SK-N-SH (cell line): ENCODE measurements around the gene DTX2. TPM values are rescaled to one million over a fixed set of nuclear protein-coding genes. Genes with fewer than 3 reads are reported as not detected.
"Not testable (repeated sequence)": the region's sequence is repeated elsewhere in the genome, so short reads cannot be mapped to it uniquely, and the experiment has no call there.

Experiments
- CTCF ChIA-PET: fragments of 300-600, 350-600 bp; formaldehyde crosslinking; extraction: SDS; loops from one replicate; lab custom pipeline; 2021; lab: Yijun Ruan, JAX
- POLR2A ChIA-PET: fragments of 350-600 bp; sonication (Branson Sonifier 250); formaldehyde crosslinking; extraction: SDS; loops from one replicate; lab custom pipeline; 2020; ENCODE audit warnings: antibody characterized with exemption, inconsistent platforms; lab: Yijun Ruan, JAX
- DNase-seq: peaks from one replicate; pipeline ENCODE4 v3.0.0; 2012
- H2AFZ ChIP-seq: fragments of 200-600 bp; sonication (generic); 2 replicates; pipeline ENCODE4 v1.8.1; 2016; ENCODE audit warnings: antibody characterized with exemption, mild to moderate bottlenecking, low read depth
- H3F3A ChIP-seq: fragments of 200-600 bp; sonication (generic); replicated peaks from 2 replicates; pipeline ENCODE3; 2016; ENCODE audit warnings: antibody characterized with exemption, mild to moderate bottlenecking; ENCODE audit not compliant: insufficient read depth
- H3K27ac ChIP-seq, 2 experiments: fragments of 200-500 bp in 1 of 2; fragments of 200-600 bp in 1 of 2; sonication (Bioruptor generic) in 1 of 2; sonication (generic), shearing (Covaris generic) in 1 of 2; 2 replicates each; pipeline versions ENCODE4 v1.5.1 to v1.6.1; 2014 to 2016; ENCODE audit warnings: low read depth in 2 of 2, inconsistent platforms in 1 of 2, low read length in 1 of 2, mild to moderate bottlenecking in 1 of 2, mixed read lengths in 1 of 2
- H3K27me3 ChIP-seq: fragments of 200-600 bp; sonication (generic), shearing (Covaris generic); 2 replicates; pipeline ENCODE4 v1.6.1; 2016; ENCODE audit warnings: mixed run types; ENCODE audit not compliant: insufficient read depth
- H3K36me3 ChIP-seq, 2 experiments: fragments of 200-500 bp in 1 of 2; fragments of 200-600 bp in 1 of 2; sonication (Bioruptor generic) in 1 of 2; sonication (generic) in 1 of 2; replicated peaks in 1 of 2; 2 replicates each; pipeline versions ENCODE3 to v1.5.1; 2014 to 2016; ENCODE audit warnings: low read length in 1 of 2, mild to moderate bottlenecking in 1 of 2; ENCODE audit not compliant: insufficient read depth in 2 of 2, control insufficient read depth in 1 of 2
- H3K4me1 ChIP-seq, 2 experiments: fragments of 200-500 bp in 1 of 2; fragments of 200-600 bp in 1 of 2; sonication (Bioruptor generic) in 1 of 2; sonication (generic), shearing (Covaris generic) in 1 of 2; 2 replicates each; pipeline versions ENCODE4 v1.5.1 to v1.6.1; 2014 to 2016; ENCODE audit warnings: low read depth in 1 of 2, low read length in 1 of 2, mixed run types in 1 of 2; ENCODE audit not compliant: insufficient read depth in 2 of 2, control insufficient read depth in 1 of 2
- H3K4me2 ChIP-seq: fragments of 200-600 bp; sonication (generic), shearing (Covaris generic); 2 replicates; pipeline ENCODE4 v1.6.1; 2017; ENCODE audit warnings: mixed run types
- H3K4me3 ChIP-seq, 2 experiments: fragments of 200-500 bp in 1 of 2; fragments of 200-600 bp in 1 of 2; sonication (Bioruptor generic) in 1 of 2; sonication (generic), shearing (Covaris generic) in 1 of 2; 2 replicates each; pipeline versions ENCODE4 v1.5.1 to v1.8.1; 2014 to 2016; ENCODE audit warnings: low read depth in 2 of 2, inconsistent platforms in 1 of 2, low read length in 1 of 2, mild to moderate bottlenecking in 1 of 2, mixed read lengths in 1 of 2, moderate library complexity in 1 of 2
- H3K79me2 ChIP-seq: fragments of 200-600 bp; sonication (generic); 2 replicates; pipeline ENCODE4 v1.8.1; 2017; ENCODE audit warnings: mild to moderate bottlenecking; ENCODE audit not compliant: insufficient read depth
- H3K9ac ChIP-seq: fragments of 200-600 bp; sonication (generic); 2 replicates; pipeline ENCODE4 v1.6.1; 2017; ENCODE audit warnings: mixed run types
- H3K9me2 ChIP-seq: fragments of 200-600 bp; sonication (generic); 2 replicates; pipeline ENCODE4 v1.6.1; 2017; ENCODE audit warnings: mixed run types
- H3K9me3 ChIP-seq: fragments of 200-600 bp; sonication (generic); 2 replicates; pipeline ENCODE4 v1.6.1; 2017; ENCODE audit warnings: mixed run types, mild to moderate bottlenecking, moderate library complexity
- H4K20me1 ChIP-seq: fragments of 200-600 bp; sonication (generic); 2 replicates; pipeline ENCODE4 v1.6.1; 2017; ENCODE audit warnings: mild to moderate bottlenecking, mixed run types; ENCODE audit not compliant: insufficient read depth
- WGBS: methylation state at CpG from one replicate; pipeline ENCODE4 v1.1.6; 2017; ENCODE audit warnings: low lambda C conversion rate; 5-methylcytosine and 5-hydroxymethylcytosine counted together
- polyA plus RNA-seq, 3 experiments: library from polyadenylated mRNA; depleted of rRNA; stranded (reverse); fragments of >200 nt; gene quantifications; 2 replicates each; pipeline ENCODE4 v1.2.3, GENCODE V29; 2012

Gene DTX2
- polyA plus RNA-seq, 1 of the 3 experiments (the other 2 are of a cell fraction): 7.6 TPM

DNA sequence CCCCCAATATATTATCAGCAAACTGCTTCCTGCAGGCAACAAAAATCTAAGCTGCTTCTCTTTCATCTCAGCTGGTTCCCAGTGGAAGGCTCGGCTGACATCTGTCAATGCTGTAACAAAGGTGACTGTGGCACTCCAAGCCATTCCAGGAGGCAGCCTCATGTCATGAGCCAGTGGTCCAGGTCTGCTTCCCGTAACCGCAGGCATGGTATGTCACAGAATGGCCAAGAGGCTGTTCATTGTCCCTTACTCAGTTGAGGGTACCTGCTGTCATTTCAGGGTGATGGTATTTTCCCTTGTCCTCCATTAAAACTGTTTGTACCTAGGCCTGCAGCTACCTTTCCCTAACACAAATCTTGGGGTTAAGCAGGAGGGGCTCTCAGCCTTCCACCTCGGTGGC lies 21.1 kb upstream of the DTX2 start:
- CTCF ChIA-PET: not testable (repeated sequence)
- WGBS: 93% methylated on average over 4 of the region's 4 CpGs

DNA sequence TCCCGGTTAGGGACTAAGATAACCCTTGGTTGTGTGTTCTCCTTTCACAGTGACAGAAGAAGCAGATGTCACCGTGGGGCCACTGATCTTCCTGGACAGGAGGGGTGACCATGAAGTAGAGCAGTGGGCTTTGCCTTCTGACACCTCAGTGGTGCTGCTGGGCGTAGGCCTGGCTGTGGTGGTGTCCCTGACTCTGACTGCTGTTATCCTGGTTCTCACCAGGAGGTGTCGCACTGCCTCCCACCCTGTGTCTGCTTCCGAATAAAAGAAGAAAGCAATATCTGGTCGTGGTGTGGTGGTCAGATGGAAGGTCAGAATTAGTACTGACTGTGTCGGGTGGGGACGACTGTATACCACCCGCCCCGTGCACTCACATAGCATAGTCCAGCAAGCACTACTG lies 19.7 kb upstream of the DTX2 start:
- POLR2A ChIA-PET, H3K9ac ChIP-seq, H3K27me3 ChIP-seq, H3K79me2 ChIP-seq, H3K4me1 ChIP-seq, H3K36me3 ChIP-seq, H3K27ac ChIP-seq, H4K20me1 ChIP-seq, H3K9me2 ChIP-seq, H3K9me3 ChIP-seq, H3K4me2 ChIP-seq, H3F3A ChIP-seq, CTCF ChIA-PET, H3K4me3 ChIP-seq, DNase-seq, H2AFZ ChIP-seq: not testable (repeated sequence)
- 100% methylated on average over 1 of the region's 10 CpGs for WGBS

More for the DNA sequence above, 21.1 kb upstream of the DTX2 start:
- H3K9me2 ChIP-seq, H3F3A ChIP-seq, H2AFZ ChIP-seq, H3K27ac ChIP-seq, DNase-seq, H3K9me3 ChIP-seq, H3K4me2 ChIP-seq, H4K20me1 ChIP-seq, H3K9ac ChIP-seq, H3K79me2 ChIP-seq, POLR2A ChIA-PET, H3K4me1 ChIP-seq, H3K36me3 ChIP-seq, H3K4me3 ChIP-seq, H3K27me3 ChIP-seq: not testable (repeated sequence)

DNA sequence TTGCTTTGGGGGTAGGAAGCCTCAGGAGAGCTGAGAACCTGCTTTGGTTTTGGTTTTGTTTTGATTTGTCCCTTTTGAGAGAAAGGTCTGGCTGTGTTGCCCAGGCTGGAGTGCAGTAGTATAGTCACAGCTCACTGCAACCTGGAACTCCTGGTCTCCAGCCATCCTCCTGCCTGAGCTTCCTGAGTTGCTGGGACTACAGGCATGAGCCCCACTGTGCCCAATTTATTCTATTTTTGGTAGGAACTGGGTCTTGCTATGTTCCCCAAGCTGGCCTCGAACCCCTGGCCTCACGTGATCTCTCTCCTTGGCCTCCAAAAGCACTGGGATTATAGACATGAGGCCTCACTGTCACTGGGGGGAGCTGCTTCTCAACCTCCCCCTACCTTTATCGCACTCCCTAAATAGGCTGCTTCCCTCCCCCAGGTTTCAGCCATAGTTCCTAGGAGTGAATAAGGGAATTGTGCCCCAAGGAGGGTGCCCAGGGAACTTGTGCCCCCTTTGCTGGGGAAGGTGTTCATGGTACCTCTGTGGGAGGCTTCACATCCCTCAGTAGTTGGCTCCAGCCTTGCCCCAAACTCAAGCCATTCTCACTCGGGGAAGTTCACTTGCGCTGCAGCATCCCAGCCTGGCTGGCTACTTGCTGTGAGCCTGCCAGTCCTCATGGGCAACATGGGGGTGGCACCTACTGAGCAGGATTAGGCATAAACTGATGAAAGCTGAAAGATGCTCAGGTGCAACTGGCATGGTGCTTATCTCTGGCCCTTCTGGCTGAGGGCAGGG lies 18.7 kb upstream of the DTX2 start:
- POLR2A ChIA-PET, H3F3A ChIP-seq, H3K79me2 ChIP-seq, H3K27me3 ChIP-seq, DNase-seq, H3K4me3 ChIP-seq, H3K4me1 ChIP-seq, H4K20me1 ChIP-seq, H3K9me2 ChIP-seq, H3K4me2 ChIP-seq, H3K27ac ChIP-seq, CTCF ChIA-PET, H3K36me3 ChIP-seq, H2AFZ ChIP-seq, H3K9me3 ChIP-seq, H3K9ac ChIP-seq: not testable (repeated sequence)
- WGBS: 96% methylated on average over 4 of the region's 5 CpGs

DNA sequence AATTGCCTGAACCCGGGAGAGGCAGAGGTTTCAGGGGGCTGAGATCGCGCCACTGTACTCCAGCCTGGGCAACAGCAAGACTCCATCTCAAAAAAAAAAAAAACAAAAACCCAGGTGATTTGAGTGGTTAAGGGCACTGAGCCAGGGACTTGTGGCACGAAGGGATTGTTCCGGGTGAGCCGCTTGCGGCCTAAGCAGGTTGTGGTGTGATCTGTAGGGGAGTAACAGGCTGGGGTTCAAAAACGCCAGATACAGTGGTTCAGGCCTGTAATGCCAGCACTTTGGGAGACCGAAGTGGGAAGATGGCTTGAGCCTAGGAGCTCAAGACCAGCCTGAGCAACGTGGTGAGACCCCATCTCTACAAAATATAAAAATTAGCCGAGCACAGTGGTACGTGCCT lies 17.7 kb upstream of the DTX2 start:
- H4K20me1 ChIP-seq, H3F3A ChIP-seq, H3K9me3 ChIP-seq, H3K27ac ChIP-seq, H3K9me2 ChIP-seq, H2AFZ ChIP-seq, H3K4me3 ChIP-seq, CTCF ChIA-PET, H3K79me2 ChIP-seq, H3K36me3 ChIP-seq, H3K4me2 ChIP-seq, DNase-seq, H3K27me3 ChIP-seq, POLR2A ChIA-PET, H3K4me1 ChIP-seq, H3K9ac ChIP-seq: not testable (repeated sequence)
- WGBS: 95% methylated on average over 9 of the region's 12 CpGs
